Stimulated activated CD8-positive, alpha-beta memory T cell treated with anti-CD3 and anti-CD28 coated beads, Interleukin-7, amount 100 ng/mL, for 4 hours (primary cell): Measurements from ENCODE around the gene ATP11A.
A peak's percentile ranks its signal among the peaks of the same experiment; 100 is the strongest.

Experiments used
- DNase-seq, 2 donors: peaks; one replicate each; pipeline ENCODE4 v3.0.0-alpha.2; 2020; ENCODE audit warnings: low read depth in 2 of 2

Gene ATP11A

GRCh38 chr13:112892426-112893206 is 202.8 kb downstream of the ATP11A start:
- no peak for DNase-seq

- no peak for DNase-seq
Measured at GRCh38 chr13:112893207-112893569, 203.3 kb downstream of the ATP11A start.

- no peak for DNase-seq
Measured at GRCh38 chr13:112893570-112894422, 204.0 kb downstream of the ATP11A start.

GRCh38 chr13:112894423-112894672 is 204.5 kb downstream of the ATP11A start:
- DNase-seq, result peak in 1 of 2 donors; percentile 25

- DNase-seq, result no peak
Measured at GRCh38 chr13:112894673-112895481, 205.0 kb downstream of the ATP11A start.

- DNase-seq, result no peak
Measured at GRCh38 chr13:112895521-112896465, 206.0 kb downstream of the ATP11A start.

GRCh38 chr13:112896736-112897602 is 207.1 kb downstream of the ATP11A start:
- DNase-seq, result no peak

GRCh38 chr13:112897603-112897955 is 207.7 kb downstream of the ATP11A start:
- no peak for DNase-seq

- no peak for DNase-seq
Measured at GRCh38 chr13:112897956-112898620, 208.2 kb downstream of the ATP11A start.

GRCh38 chr13:112898621-112899280 is 208.9 kb downstream of the ATP11A start:
- no peak for DNase-seq

- no peak for DNase-seq
Measured at GRCh38 chr13:112899281-112900225, 209.7 kb downstream of the ATP11A start.

- DNase-seq, result no peak
Measured at GRCh38 chr13:112900226-112900600, 210.4 kb downstream of the ATP11A start.

- no peak for DNase-seq
Measured at GRCh38 chr13:112900691-112901091, 210.9 kb downstream of the ATP11A start.

GRCh38 chr13:112902101-112902651 is 212.3 kb downstream of the ATP11A start:
- no peak for DNase-seq

GRCh38 chr13:112902669-112903068 is 212.8 kb downstream of the ATP11A start:
- no peak for DNase-seq

- no peak for DNase-seq
Measured at GRCh38 chr13:112903071-112903577, 213.3 kb downstream of the ATP11A start.

- no peak for DNase-seq
Measured at GRCh38 chr13:112903606-112904195, 213.9 kb downstream of the ATP11A start.
